GM19455 (cell line): Measurements from ENCODE around the gene ALG3.
"Not testable (repeated sequence)": the region's sequence is repeated elsewhere in the genome, so short reads cannot be mapped to it uniquely, and the experiment has no call there.

Experiments
- ATAC-seq: cut with Tn5 transposase; IDR thresholded peaks from one replicate; pipeline ENCODE4 v1.9.1; 2021; ENCODE audit not compliant: unreplicated experiment

ALG3 gene

DNA sequence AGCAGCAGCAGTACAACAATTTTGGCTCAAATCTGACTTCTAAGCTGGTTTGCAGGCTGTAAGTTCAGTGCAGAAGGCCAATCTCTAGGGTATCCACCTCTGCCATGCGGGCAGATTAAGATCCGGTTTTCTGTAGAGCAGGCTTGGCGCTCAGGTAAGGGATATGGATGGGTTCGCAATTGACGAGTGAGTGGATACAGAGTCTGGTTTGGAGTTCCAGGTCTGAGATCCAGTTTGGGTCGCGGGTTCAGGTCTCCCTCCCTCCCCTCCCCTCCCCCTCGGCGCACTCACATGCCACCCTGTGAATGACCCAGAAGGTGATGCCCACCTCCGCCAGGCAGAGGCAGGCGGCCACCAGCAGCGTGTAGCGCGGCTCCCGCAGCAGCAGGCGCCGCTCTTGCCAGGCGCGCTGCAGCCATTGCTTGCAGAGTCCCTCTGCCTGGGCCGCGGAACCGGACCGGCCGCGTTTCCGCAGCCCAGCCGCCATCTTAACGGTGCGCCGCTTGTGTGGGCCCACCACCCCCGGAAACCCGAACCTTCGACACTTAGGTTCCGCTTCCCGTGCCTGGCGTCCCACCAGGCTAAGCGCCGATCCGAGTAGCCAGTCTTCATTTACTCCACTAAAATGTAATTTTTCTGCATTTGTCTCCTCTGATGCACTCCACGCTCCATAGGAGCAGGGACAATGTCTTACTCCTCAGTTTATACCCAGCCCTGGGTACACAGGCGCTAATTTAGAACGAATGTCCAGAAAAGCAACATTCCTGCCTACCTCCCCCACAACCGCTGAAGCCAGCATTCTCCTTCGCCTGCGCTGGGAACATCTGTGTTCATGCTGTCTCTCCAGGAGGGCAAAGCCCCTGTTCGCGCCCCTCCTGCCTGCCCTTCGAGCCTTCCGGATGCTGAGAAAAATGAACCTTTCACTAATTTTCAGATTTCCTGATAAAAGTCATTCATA, at the start of gene ALG3:
Gene ALG3 (minus strand): TSS at position 509 of the 958 bp plus-strand sequence. CDS start 22 bp downstream, at position 487.
- ATAC-seq = peak; percentile 42

DNA sequence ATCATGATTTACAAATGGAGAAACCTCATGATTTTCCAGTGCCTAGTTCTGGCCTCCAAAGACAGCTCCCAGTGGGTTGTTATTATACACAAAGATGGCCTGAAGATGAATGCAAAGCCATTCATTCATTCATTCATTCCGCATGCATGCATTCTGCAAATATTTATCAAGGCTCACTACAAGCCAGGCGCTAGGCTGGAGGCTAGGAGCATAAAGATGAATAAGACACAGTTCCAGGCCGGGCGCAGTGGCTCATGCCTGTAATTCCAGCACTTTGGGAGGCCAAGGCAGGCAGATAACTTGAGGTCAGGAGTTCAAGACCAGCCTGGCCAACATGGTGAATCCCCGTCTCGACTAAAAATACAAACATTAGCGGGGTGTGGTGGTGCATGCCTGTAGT, 47.9 kb upstream of the ALG3 start:
- no peak for ATAC-seq

DNA sequence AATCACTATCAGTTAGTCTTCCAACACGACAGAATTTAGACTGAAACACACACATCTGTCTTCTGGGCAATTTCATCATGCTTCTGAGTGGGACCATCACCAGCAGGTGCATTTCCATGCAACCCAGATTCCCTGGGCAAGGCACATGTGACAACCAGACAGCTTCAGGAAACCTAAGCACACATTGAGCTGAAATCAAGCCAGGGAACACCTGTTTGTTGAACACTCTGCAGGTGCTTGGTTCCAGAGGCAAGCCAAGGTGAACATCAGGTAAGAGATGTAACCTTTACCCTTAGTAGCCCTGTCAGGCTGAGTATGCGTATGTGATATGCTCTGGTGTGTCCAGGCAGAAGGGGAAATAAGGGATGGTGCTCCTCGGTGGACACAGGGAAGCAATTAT, 47.0 kb upstream of the ALG3 start:
- ATAC-seq = no peak

DNA sequence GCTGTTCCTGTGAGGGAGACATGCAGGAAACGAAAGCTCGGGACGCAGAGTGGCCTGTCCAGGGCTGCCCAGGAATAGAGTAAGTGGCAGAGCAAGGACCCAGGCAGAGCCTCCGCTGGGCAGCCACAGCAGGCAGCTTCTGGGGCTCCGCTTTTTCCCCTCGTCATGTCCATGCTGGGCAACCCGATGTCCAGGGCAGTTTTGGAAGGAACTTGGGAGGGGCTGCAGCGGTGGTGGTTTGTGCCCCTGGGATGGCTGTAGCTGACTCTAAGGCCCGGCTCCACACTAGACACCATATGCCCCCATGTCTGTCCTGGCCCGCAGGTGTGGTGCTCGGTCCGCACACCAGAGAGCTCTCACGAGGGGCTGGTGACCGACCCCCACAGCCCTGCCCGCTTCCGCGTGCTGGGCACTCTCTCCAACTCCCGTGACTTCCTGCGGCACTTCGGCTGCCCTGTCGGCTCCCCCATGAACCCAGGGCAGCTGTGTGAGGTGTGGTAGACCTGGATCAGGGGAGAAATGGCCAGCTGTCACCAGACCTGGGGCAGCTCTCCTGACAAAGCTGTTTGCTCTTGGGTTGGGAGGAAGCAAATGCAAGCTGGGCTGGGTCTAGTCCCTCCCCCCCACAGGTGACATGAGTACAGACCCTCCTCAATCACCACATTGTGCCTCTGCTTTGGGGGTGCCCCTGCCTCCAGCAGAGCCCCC, 43.1 kb upstream of the ALG3 start:
- no peak for ATAC-seq

DNA sequence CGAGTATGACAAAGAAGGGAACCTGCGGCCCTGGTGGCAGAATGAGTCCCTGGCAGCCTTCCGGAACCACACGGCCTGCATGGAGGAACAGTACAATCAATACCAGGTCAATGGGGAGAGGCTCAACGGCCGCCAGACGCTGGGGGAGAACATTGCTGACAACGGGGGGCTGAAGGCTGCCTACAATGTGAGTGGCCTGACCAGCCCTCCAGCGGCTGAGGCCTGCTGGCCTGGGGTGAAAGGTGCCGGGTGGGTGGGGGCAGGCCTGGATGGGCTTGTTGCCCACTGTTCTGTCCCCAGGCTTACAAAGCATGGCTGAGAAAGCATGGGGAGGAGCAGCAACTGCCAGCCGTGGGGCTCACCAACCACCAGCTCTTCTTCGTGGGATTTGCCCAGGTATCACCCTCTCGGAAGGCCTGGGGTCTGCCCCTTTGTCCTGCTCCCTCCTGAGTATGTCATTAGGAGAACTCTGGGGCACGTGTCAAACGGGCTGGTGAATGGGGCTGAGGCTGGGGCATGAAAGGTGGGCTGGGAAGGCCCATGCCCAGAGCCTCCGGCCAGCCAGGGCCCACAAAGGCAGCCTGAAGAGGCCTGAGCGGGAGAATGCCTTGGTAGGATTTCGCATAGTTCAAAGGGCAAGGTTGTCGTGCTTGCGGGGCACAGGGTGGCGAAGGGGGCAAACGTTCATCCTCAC, 42.4 kb upstream of the ALG3 start:
- no peak for ATAC-seq

DNA sequence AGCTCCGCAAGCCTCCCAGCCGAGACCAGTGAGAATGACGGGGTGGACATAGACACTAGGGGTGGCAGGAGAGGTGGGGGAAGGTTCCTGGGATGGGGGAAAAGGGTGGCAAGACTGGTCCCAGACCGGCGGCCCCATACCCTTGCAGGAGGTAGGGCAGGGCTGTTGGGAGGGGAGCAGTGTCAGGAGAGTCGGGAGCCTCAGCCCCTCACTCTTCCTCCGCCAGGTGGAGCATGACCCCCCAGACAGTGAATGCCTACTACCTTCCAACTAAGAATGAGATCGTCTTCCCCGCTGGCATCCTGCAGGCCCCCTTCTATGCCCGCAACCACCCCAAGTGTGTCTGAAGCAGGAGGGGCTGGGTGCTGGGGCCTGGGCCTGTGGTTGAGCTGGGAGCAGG, 41.6 kb upstream of the ALG3 start:
- ATAC-seq = no peak

DNA sequence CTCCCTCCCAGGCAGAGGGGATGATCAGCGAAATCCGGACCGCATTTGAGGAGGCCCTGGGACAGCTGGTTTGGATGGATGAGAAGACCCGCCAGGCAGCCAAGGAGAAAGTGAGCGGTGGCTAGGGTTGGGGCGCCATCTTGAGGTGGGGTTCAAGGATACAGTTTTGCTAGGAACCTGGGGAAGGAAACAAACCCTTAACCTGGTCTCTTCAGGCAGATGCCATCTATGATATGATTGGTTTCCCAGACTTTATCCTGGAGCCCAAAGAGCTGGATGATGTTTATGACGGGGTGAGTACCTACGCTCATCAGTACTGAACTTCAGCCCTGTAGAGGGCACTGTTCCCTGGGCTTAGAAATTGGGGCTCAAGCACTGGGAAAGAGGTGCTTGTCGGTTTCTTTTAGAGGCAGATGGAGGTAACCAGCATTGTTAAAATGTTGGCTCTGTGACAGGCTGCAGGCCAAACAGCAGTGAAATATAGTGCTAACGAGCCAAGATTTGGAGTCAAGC, 40.7 kb upstream of the ALG3 start:
- ATAC-seq = no peak

DNA sequence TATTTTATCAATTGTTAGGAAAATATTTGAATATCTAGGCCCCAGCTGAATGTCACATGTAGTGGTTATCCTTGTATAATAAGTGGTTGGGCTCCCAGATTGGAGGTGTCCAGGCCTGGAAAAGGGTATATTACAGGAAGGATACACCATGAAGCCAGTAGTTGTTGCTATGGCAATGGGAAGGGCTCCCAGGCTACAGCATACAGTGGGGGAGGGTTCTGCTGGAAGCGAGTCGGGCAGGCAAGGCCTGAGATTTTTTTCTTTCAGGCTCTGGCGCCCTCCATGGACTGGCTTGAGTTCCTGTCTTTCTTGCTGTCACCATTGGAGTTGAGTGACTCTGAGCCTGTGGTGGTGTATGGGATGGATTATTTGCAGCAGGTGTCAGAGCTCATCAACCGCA, 35.9 kb upstream of the ALG3 start:
- ATAC-seq = no peak

DNA sequence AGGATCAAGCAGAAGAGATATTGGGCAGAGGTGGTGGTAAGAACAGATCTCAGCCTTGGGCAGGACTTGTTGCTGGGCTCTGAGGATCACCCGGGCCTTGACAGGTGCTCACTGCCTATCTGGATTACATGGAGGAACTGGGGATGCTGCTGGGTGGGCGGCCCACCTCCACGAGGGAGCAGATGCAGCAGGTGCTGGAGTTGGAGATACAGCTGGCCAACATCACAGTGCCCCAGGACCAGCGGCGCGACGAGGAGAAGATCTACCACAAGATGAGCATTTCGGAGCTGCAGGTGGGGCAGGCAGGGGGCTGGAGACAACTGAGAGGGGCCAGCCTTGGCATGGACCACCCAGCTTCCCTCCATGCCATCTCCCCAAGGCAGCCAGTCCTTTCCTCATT, 34.9 kb upstream of the ALG3 start:
- no peak for ATAC-seq

DNA sequence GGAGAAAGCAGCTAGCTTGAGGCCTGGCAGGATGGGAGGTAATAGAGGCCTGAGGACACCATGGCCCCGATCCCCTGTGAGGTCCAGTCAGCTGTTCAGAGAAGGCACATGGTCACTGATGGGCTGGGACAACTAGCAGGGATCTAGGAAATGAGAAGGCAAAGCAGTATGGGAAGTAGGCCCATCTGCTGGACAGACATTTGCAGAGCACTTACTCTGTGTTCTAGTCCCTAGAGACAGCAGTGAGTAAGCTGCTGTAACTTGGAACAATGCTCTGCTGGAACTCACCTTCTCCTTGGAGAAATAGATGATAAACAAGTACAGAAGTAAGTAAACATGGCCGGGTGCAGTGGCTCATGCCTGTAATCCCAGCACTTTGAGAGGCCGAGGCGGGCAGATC, 34.2 kb upstream of the ALG3 start:
- ATAC-seq = no peak

DNA sequence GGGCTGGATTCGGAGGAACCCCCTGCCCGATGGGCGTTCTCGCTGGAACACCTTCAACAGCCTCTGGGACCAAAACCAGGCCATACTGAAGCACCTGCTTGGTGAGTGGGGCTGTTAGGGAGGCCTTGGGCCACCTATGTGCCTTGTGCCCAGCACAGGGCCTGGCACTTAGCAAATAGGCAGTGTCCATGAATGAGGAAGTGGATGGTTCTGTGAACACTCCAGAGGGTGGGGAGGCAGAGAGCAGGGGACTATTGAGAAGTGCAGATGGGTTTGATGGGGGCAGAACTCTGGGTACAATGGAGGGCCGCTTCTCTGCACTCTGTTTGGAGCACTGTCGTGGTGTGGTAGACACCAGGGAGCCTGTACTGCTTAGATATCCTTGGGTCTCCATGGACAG, 28.6 kb upstream of the ALG3 start:
- ATAC-seq = no peak

DNA sequence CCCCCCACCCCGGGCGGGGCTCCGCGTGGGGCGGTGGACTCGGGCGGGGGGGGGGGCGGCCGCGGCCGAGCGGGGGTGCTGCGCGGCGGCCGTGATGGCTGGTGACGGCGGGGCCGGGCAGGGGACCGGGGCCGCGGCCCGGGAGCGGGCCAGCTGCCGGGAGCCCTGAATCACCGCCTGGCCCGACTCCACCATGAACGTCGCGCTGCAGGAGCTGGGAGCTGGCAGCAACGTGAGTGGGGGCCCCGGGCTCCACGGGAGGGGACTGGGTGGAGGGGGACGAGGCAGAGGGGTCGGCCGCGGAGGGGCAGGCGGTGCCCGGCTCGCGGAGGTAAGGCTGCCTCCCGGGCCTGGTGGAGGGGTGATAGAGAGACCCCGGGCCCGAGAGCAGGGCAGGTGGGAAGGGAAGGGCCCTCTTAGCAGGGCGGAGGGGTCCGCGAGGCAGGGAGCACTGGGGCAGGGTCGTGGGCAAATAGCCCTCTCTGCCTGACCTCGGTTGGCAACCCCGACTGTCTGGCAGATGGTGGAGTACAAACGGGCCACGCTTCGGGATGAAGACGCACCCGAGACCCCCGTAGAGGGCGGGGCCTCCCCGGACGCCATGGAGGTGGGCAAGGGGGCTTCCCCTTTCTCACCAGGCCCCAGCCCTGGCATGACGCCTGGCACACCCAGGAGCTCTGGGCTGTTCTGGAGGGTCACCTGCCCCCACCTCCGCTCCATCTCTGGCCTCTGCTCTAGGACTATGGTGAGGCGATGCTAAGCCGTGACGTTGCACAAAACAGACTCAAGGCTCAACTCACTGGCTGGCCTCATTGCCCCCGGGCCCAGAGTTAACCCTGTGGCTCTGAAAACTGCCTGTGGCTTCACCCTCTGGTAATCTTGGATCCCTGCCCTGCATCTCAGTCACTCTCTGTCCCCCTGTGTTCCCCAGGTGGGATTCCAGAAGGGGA, 27.5 kb upstream of the ALG3 start, which contains the start of gene ECE2:
Gene ECE2 (plus strand): TSS at position 62 of the 950 bp plus-strand sequence. CDS start 132 bp downstream, at position 194.
- ATAC-seq = no peak

DNA sequence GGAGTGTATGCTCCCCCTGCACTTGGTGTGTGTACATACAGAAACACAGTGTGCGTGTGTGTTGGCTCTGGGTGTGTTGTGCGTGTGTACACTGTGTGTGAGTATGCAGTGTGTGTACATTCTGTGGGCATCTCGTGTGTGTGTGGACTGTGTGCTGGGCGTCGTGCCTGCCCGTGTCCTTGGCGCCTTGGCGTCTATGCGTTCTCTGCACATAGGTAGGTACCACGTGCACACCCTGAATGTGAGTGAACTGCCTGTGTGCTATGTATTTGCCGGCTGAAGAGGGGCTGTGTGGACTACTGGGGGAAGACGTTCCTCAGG, 26.6 kb upstream of the ALG3 start:
- ATAC-seq = no peak

DNA sequence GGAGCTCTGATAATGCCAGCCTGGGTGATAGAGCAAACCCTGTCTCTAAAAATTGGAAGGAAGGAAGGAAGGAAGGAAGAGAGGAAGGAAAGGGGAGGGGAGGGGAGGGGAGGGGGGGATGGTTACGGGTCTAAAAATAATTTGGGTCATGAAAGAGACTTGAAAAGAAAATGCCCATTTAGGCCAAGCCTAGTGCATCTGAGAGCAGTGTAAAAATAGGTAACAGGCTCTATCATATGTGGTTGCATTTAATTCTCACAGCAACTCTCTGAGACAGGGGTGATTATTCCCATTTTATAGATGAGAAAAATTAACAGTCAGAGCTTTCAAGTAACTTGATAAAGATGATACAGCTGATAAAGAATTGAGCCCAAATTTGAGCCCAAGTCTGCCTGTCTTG, 23.5 kb upstream of the ALG3 start:
- ATAC-seq = no peak

DNA sequence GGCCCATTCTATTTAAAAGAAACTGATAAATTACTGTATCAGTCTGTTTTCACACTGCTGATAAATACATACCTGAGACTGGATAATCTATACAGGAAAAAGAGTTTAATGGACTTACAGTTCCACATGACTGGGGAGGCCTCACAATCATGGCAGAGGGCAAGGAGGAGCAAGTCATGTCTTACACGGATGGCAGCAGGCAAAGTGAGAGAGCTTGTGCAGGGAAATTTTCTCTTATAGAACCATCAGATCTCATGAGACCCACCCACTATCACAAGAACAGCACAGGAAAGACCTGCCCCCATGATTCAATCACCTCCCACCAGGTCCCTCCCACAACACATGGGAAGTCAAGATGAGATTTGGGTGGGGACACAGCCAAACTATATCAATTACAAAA, 18.5 kb upstream of the ALG3 start:
- ATAC-seq = not testable (repeated sequence)

DNA sequence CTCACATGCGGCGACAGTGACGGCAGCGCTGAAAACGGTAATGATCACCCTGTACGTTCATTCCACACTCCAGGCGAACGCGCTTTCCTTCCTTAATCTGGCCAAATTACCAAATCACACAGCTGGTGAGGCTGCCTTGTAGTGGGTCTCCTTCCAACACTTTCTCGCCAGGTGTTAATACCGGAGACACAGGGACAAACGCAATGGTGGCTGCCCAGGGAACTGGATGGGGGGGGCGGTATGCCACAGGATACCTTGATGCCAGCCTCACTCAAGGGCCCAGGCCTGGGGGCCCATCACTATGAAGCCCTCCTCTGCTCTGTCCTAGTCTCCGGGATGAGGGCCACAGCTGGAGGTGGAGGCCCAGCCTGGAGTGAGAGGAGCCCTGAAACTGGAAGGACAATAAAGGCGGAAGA, 14.0 kb upstream of the ALG3 start:
- ATAC-seq = no peak

DNA sequence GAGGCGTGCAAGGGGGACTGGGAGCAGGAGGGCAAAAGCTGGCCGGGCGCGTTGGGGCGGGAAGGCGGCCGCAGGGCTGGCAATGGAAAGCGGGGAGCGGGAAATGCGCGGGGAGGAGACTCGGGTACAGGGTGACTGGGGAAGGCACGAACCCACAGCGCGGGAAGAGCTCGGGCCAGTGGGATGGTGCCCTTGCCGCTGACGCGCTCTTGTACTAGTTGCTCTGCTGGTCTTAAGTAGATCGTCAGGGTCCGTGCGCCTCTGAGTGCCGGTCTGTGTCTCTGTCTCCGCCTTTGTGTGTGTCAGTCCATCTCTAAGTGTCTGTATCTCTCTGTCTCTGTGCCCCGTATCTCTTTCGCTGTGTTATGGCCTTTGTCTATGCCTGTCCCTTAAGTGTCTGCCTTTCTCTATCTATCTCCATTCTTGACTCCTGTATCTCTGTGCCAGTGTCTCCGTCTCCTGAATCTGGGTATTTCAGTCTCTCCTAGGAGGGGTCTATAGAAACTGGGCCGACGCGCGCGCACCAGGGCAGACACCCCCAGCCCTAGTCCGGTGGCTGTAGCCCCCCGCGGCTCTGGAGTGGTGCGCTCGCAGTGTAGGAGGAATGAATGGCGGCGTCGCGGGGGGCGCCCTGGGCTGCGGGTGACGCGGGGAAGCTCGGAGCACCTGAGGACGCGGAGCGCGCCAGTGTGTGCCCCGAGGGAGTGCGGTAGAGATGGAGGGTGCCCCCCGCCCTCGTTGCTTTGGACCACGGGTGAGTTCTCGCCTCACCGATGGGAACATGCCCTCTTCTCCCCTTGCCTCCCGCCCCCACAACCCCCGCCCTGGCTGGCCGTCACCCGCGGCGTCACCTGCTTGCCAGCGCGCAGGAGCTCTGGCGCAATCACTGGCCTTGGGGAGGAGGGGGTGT, 13.3 kb upstream of the ALG3 start:
- ATAC-seq = no peak

DNA sequence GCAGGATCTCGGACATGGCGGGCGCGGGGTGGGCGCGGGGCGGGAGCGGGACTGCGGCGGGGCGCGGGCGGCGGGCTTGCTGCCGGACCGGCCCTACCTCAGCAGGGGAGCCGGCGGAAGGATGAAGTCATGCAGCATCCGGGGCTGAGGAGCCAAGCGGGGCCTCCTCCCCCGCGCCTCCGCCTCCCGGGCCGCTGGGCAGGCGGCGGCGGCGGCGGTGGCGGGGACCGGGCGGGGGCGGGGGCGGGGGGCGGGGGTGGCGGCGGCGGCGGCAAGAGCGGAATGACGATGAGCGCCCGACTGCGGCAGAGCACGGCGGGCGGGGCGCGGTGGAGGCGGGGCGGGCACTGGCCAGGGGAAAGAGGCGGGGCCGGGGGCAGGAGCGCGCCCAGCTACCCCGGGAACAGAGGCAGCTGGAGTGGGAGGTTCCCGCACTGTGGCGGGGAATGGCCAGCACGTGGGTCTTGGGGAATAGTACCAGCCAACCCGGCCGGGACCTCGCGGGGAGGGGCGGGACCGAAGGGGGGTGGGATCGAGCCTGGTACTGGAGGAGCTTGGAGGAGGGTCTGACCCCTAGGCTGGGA, 12.6 kb upstream of the ALG3 start, which contains the start of gene CAMK2N2:
Gene CAMK2N2 (minus strand): TSS at position 284 of the 584 bp plus-strand sequence. CDS start 268 bp downstream, at position 16.
- no peak for ATAC-seq
